HepG2 (cell line): Measurements from ENCODE around the gene TMEM250. TPM values are rescaled to one million over a fixed set of nuclear protein-coding genes. Genes with fewer than 3 reads are reported as not detected.
A peak's percentile ranks its signal among the peaks of the same experiment; 100 is the strongest.

Experiments
- BRCA1 ChIP-seq: sonication (generic); formaldehyde crosslinking; IDR thresholded peaks from 2 replicates; pipeline ENCODE4 v1.4.0; 2020; ENCODE audit warnings: missing genetic modification reagents
- HNF4A ChIP-seq: sonication (generic); formaldehyde crosslinking; IDR thresholded peaks from 2 replicates; pipeline ENCODE4 v1.4.0; 2020; ENCODE audit warnings: missing genetic modification reagents
- NR2C2 ChIP-seq: sonication (generic); formaldehyde crosslinking; IDR thresholded peaks from 2 replicates; pipeline ENCODE4 v1.4.0; 2020; ENCODE audit warnings: missing genetic modification reagents, mild to moderate bottlenecking, moderate library complexity, borderline replicate concordance
- PHF5A ChIP-seq: IDR thresholded peaks from one replicate; pipeline ENCODE4 v1.6.1; 2018; ENCODE audit warnings: low read depth, missing genetic modification reagents; ENCODE audit not compliant: unreplicated experiment
- PTBP1 ChIP-seq: fragments of 200-400 bp; formaldehyde crosslinking; IDR thresholded peaks from 2 replicates; pipeline ENCODE4 v1.6.1; 2018; ENCODE audit warnings: low read length, low read depth; ENCODE audit not compliant: poor library complexity, severe bottlenecking
- U2AF1 ChIP-seq: fragments of 200-400 bp; formaldehyde crosslinking; optimal IDR thresholded peaks from 2 replicates; pipeline ENCODE3; 2017; ENCODE audit warnings: mild to moderate bottlenecking, low read depth, low read length
- ZBTB38 ChIP-seq: sonication (generic); formaldehyde crosslinking; IDR thresholded peaks from 2 replicates; pipeline ENCODE4 v1.5.1; 2020; ENCODE audit warnings: mild to moderate bottlenecking, missing genetic modification reagents
- ZMYM3 ChIP-seq: sonication (generic); formaldehyde crosslinking; IDR thresholded peaks from 2 replicates; pipeline ENCODE4 v1.5.1; 2020; ENCODE audit warnings: mild to moderate bottlenecking, missing genetic modification reagents
- ZNF260 ChIP-seq: sonication (generic); formaldehyde crosslinking; IDR thresholded peaks from 2 replicates; pipeline ENCODE4 v1.4.0; 2020; ENCODE audit warnings: missing genetic modification reagents, low read depth, mild to moderate bottlenecking, borderline replicate concordance
- ZNF274 ChIP-seq: sonication (generic); formaldehyde crosslinking; IDR thresholded peaks from 2 replicates; pipeline ENCODE4 v1.5.1; 2020; ENCODE audit warnings: mild to moderate bottlenecking, missing genetic modification reagents
- ZSCAN12 ChIP-seq: sonication (generic); formaldehyde crosslinking; IDR thresholded peaks from 2 replicates; pipeline ENCODE4 v1.9.0; 2021; ENCODE audit warnings: mild to moderate bottlenecking, missing genetic modification reagents
- polyA plus RNA-seq, 8 experiments: library from polyadenylated mRNA; depleted of rRNA in 3 of 8; stranded (reverse) in 7 of 8; unstranded in 1 of 8; fragments of >200 nt; fragmentation: Illumina TruSeq in 4 of 8; extraction: Trizol in 4 of 8; gene quantifications; 2 replicates each; pipeline versions ENCODE4 v1.2.1 to v1.2.3, GENCODE V29; 2011 to 2016; ENCODE audit warnings: low read depth in 4 of 8, missing spikeins in 1 of 8, mixed read lengths in 1 of 8; ENCODE audit not compliant: insufficient read depth in 1 of 8
- total RNA-seq, 5 experiments: library from RNA; depleted of rRNA; stranded (reverse); fragments of >200 nt; fragmentation: Illumina TruSeq; extraction: Trizol; gene quantifications; 2 replicates each; pipeline ENCODE4 v1.2.3, GENCODE V29; 2016; ENCODE audit warnings: low read depth in 1 of 5
- TF ChIP-seq, protein P1 (sequence below): sonication (generic); formaldehyde crosslinking; IDR thresholded peaks from 2 replicates; pipeline ENCODE4 v1.4.0; 2020; ENCODE audit warnings: low read depth, missing genetic modification reagents
- TF ChIP-seq, protein P2 (sequence below), 2 experiments: fragments of 450-650 bp in 1 of 2; sonication (generic) in 1 of 2; formaldehyde crosslinking in 1 of 2; IDR thresholded peaks; 2 replicates each; pipeline versions ENCODE4 v1.6.1 to v1.8.0; 2016 to 2022; ENCODE audit warnings: antibody characterized with exemption in 1 of 2, mild to moderate bottlenecking in 1 of 2, missing genetic modification reagents in 1 of 2
- TF ChIP-seq, protein P3 (sequence below): sonication (generic); formaldehyde crosslinking; IDR thresholded peaks from 2 replicates; pipeline ENCODE4 v1.4.0; 2020; ENCODE audit warnings: missing genetic modification reagents, mild to moderate bottlenecking, borderline replicate concordance

The TMEM250 gene
- total and polyA plus RNA-seq, 2 of the 13 experiments (the other 11 are each of a cell fraction or from before 2014, with no cell fraction given) = 5.5 to 13.9 TPM

DNA sequence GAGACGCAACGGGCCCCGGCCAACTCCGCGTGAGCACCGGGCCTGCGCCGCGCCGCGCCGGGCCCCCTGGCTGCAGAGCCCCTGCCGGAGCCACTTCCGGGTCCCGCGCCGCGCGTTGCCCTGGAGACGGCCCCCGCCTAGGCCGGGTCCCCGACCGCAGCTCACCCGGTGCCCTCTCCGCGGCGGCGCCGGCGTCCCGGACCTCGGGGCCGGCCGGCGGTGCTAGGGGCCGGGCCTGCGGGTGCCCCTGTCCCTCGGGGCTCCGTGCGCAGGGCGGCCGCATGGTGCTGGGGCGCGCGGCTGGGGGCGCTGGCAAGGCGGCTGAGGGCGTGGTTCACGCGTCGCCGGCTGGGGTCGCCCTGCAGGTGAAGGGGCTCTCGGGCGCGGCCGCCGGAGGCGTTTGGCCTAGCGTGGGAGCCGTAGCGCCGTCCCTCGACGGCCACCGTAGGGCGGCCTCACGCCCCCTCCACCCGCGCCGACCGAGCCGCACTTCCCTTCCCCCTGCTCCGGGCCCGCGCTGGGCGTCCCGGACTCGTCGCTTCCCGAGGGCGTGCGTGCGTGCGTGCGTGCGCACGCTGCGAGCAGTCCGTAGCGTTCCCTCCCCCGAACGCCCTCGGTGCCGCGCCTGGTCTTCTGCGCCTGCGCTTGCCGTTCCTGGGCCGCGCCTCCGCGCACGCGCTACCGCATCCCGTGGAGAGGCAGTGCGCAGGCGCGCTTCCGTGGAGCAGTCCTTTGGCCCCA, at the start of gene TMEM250 (continued):
- no peak for TF ChIP-seq PHF5A
- TF ChIP-seq U2AF1 = no peak
- TF ChIP-seq ZNF260 = no peak
- no peak for TF ChIP-seq BRCA1 (CRISPR knock-in tag)
- peak; percentile 87 for TF ChIP-seq NR2C2
- peak; percentile 16 for TF ChIP-seq HNF4A (CRISPR knock-in tag)
- no peak for TF ChIP-seq PTBP1
- TF ChIP-seq ZNF274 (CRISPR knock-in tag) = peak; percentile 83; the same call in 1 of the 2 replicates
- no peak for TF ChIP-seq ZSCAN12 (CRISPR knock-in tag)
- TF ChIP-seq, protein P1, sequence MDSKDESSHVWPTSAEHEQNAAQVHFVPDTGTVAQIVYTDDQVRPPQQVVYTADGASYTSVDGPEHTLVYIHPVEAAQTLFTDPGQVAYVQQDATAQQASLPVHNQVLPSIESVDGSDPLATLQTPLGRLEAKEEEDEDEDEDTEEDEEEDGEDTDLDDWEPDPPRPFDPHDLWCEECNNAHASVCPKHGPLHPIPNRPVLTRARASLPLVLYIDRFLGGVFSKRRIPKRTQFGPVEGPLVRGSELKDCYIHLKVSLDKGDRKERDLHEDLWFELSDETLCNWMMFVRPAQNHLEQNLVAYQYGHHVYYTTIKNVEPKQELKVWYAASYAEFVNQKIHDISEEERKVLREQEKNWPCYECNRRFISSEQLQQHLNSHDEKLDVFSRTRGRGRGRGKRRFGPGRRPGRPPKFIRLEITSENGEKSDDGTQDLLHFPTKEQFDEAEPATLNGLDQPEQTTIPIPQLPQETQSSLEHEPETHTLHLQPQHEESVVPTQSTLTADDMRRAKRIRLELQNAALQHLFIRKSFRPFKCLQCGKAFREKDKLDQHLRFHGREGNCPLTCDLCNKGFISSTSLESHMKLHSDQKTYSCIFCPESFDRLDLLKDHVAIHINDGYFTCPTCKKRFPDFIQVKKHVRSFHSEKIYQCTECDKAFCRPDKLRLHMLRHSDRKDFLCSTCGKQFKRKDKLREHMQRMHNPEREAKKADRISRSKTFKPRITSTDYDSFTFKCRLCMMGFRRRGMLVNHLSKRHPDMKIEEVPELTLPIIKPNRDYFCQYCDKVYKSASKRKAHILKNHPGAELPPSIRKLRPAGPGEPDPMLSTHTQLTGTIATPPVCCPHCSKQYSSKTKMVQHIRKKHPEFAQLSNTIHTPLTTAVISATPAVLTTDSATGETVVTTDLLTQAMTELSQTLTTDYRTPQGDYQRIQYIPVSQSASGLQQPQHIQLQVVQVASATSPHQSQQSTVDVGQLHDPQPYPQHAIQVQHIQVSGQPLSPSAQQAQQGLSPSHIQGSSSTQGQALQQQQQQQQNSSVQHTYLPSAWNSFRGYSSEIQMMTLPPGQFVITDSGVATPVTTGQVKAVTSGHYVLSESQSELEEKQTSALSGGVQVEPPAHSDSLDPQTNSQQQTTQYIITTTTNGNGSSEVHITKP (CRISPR knock-in tag) = no peak
- TF ChIP-seq, protein P2, sequence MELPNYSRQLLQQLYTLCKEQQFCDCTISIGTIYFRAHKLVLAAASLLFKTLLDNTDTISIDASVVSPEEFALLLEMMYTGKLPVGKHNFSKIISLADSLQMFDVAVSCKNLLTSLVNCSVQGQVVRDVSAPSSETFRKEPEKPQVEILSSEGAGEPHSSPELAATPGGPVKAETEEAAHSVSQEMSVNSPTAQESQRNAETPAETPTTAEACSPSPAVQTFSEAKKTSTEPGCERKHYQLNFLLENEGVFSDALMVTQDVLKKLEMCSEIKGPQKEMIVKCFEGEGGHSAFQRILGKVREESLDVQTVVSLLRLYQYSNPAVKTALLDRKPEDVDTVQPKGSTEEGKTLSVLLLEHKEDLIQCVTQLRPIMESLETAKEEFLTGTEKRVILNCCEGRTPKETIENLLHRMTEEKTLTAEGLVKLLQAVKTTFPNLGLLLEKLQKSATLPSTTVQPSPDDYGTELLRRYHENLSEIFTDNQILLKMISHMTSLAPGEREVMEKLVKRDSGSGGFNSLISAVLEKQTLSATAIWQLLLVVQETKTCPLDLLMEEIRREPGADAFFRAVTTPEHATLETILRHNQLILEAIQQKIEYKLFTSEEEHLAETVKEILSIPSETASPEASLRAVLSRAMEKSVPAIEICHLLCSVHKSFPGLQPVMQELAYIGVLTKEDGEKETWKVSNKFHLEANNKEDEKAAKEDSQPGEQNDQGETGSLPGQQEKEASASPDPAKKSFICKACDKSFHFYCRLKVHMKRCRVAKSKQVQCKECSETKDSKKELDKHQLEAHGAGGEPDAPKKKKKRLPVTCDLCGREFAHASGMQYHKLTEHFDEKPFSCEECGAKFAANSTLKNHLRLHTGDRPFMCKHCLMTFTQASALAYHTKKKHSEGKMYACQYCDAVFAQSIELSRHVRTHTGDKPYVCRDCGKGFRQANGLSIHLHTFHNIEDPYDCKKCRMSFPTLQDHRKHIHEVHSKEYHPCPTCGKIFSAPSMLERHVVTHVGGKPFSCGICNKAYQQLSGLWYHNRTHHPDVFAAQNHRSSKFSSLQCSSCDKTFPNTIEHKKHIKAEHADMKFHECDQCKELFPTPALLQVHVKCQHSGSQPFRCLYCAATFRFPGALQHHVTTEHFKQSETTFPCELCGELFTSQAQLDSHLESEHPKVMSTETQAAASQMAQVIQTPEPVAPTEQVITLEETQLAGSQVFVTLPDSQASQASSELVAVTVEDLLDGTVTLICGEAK (IDR thresholded peaks at IDR 0.05) = no peak
- TF ChIP-seq, protein P2 (CRISPR knock-in tag; IDR thresholded peaks at IDR 0.05) = peak; percentile 65; the same call in 1 of the 2 replicates
- TF ChIP-seq ZMYM3 (CRISPR knock-in tag) = no peak
- TF ChIP-seq, protein P3, sequence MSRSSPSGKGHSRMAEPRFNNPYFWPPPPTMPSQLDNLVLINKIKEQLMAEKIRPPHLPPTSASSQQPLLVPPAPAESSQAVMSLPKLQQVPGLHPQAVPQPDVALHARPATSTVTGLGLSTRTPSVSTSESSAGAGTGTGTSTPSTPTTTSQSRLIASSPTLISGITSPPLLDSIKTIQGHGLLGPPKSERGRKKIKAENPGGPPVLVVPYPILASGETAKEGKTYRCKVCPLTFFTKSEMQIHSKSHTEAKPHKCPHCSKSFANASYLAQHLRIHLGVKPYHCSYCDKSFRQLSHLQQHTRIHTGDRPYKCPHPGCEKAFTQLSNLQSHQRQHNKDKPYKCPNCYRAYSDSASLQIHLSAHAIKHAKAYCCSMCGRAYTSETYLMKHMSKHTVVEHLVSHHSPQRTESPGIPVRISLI (CRISPR knock-in tag) = no peak; the same call in 1 of the 2 replicates
- TF ChIP-seq ZBTB38 (CRISPR knock-in tag) = peak; percentile 72; the same call in 1 of the 2 replicates
